Liver (tissue), 9 donors: ENCODE measurements around the gene CEP135. TPM values are rescaled to one million over a fixed set of nuclear protein-coding genes. Genes with fewer than 3 reads are reported as not detected.

ENCODE experiments used
- DNase-seq: peaks from one replicate; pipeline ENCODE4 v3.0.0-alpha.2; 2017; ENCODE audit warnings: low spot score
- H3K27ac ChIP-seq, 2 donors: one replicate each; pipeline ENCODE4 v1.7.0; 2013; ENCODE audit warnings: inconsistent platforms in 2 of 2, low read length in 2 of 2, control low read depth in 1 of 2, low read depth in 1 of 2, mild to moderate bottlenecking in 1 of 2
- H3K27me3 ChIP-seq, 4 donors: one replicate each; pipeline versions ENCODE4 v1.6.1 to v1.7.0; 2013; ENCODE audit warnings: low read length in 3 of 4, inconsistent platforms in 1 of 4, mild to moderate bottlenecking in 1 of 4, moderate library complexity in 1 of 4; ENCODE audit not compliant: control insufficient read depth in 4 of 4, insufficient read depth in 4 of 4
- H3K36me3 ChIP-seq, 4 donors: one replicate each; pipeline versions ENCODE4 v1.6.1 to v1.7.0; 2013; ENCODE audit warnings: low read length in 3 of 4, mild to moderate bottlenecking in 3 of 4, low read depth in 1 of 4, moderate library complexity in 1 of 4; ENCODE audit not compliant: control insufficient read depth in 4 of 4, insufficient read depth in 3 of 4
- H3K4me1 ChIP-seq, 4 donors: one replicate each; pipeline versions ENCODE4 v1.6.1 to v1.7.0; 2013; ENCODE audit warnings: low read length in 3 of 4, mild to moderate bottlenecking in 3 of 4, moderate library complexity in 1 of 4; ENCODE audit not compliant: control insufficient read depth in 4 of 4, insufficient read depth in 4 of 4
- H3K4me3 ChIP-seq, 3 donors: one replicate each; pipeline versions ENCODE4 v1.6.1 to v1.7.0; 2013; ENCODE audit warnings: low read length in 3 of 3, control low read depth in 1 of 3, low read depth in 1 of 3, mild to moderate bottlenecking in 1 of 3
- H3K9ac ChIP-seq, 2 donors: one replicate each; pipeline ENCODE4 v1.7.0; 2013; ENCODE audit warnings: low read length in 2 of 2, mild to moderate bottlenecking in 2 of 2, moderate library complexity in 2 of 2, control low read depth in 1 of 2, low read depth in 1 of 2
- H3K9me3 ChIP-seq, 4 donors: one replicate each; pipeline versions ENCODE4 v1.6.1 to v1.7.0; 2013; ENCODE audit warnings: low read length in 3 of 4; ENCODE audit not compliant: control insufficient read depth in 4 of 4
- EGR1 ChIP-seq, 2 donors: IDR thresholded peaks; 2 replicates each; pipeline ENCODE4 v1.6.1; 2016 to 2018; ENCODE audit warnings: antibody characterized with exemption in 2 of 2, low read depth in 2 of 2
- GABPA ChIP-seq, 2 donors: IDR thresholded peaks in 1 of 2; conservative IDR thresholded peaks in 1 of 2; 2 replicates each; pipeline ENCODE4 v1.6.1; 2016; ENCODE audit warnings: antibody characterized with exemption in 2 of 2, mild to moderate bottlenecking in 1 of 2, moderate library complexity in 1 of 2
- NR2F2 ChIP-seq: IDR thresholded peaks from 2 replicates; pipeline ENCODE4 v1.6.1; 2016; ENCODE audit warnings: antibody characterized with exemption
- SP1 ChIP-seq: IDR thresholded peaks from 2 replicates; pipeline ENCODE4 v1.6.1; 2018; ENCODE audit warnings: antibody characterized with exemption, mild to moderate bottlenecking
- TAF1 ChIP-seq: conservative IDR thresholded peaks from 2 replicates; pipeline ENCODE4 v1.6.1; 2016; ENCODE audit warnings: antibody characterized with exemption, mild to moderate bottlenecking
- YY1 ChIP-seq: IDR thresholded peaks from 2 replicates; pipeline ENCODE4 v1.6.1; 2016; ENCODE audit warnings: antibody characterized with exemption, mild to moderate bottlenecking
- WGBS: extraction: QIAGEN DNeasy Blood & Tissue Kit; methylation state at CpG from one replicate; pipeline ENCODE4 v1.1.7; 2013; 5-methylcytosine and 5-hydroxymethylcytosine counted together
- polyA plus RNA-seq, 2 donors: library from polyadenylated mRNA; stranded (reverse) in 1 of 2; unstranded in 1 of 2; fragments of 200-250 nt in 1 of 2; fragments of >200 nt in 1 of 2; fragmentation: Nextera tagmentation in 1 of 2; extraction: Ambion mirVana in 1 of 2; gene quantifications; one replicate each; pipeline versions ENCODE4 v1.2.1 to v1.2.3, GENCODE V29; 2013 to 2015
- total RNA-seq, 2 donors: library from RNA; depleted of rRNA; stranded (reverse); fragments of >200 nt; gene quantifications; one replicate each; pipeline ENCODE4 v1.2.3, GENCODE V29; 2014
- TF ChIP-seq, protein P1 (sequence below): IDR thresholded peaks from 2 replicates; pipeline ENCODE4 v1.6.1; 2016; ENCODE audit warnings: antibody characterized with exemption, mild to moderate bottlenecking
- TF ChIP-seq, protein P2 (sequence below): fragments of 150-350 bp; IDR thresholded peaks from 2 replicates; pipeline ENCODE4 v1.5.1; 2017; ENCODE audit warnings: improper control_type of control experiment, low read depth, low read length; ENCODE audit not compliant: missing input control
- donor health status: healthy.
- donor health status: healthy.
- donor health status: healthy.
- donor health status: healthy.
- donor health status: healthy.

CEP135 gene
- total and polyA plus RNA-seq, 4 donors, result 0.47 to 9.8 (median 1.9) TPM

DNA sequence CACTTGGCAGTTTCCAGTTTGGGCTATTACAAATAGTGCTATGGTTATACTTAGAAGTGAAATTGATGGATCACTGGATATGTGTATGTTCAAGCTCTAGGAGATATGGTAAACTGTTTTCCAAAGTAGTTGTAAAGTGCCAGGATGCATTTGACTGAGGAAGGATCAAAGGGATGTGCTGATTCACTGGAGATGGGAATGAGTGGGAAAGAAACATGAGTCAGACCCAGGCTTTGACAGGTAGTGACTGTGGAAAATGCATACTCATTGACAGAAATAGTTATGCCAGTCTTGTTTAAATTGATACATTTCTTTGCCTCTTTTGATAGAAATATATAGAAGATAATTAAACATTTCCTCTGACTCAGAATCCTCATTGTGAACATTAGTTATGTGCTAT is 77.9 kb downstream of the CEP135 start:
- Histone ChIP-seq H3K36me3 (peaks cover 1 to 6% (median 3%) of the 10 kb centered on the region in 4 donors), H3K9me3 (no peaks in the 10 kb centered on the region), H3K4me1 (no peaks in the 10 kb centered on the region), H3K27ac (no peak overlapping the region), H3K27me3 (no peaks in the 10 kb centered on the region), H3K4me3 (no peak overlapping the region), H3K9ac (no peak overlapping the region)
- TF ChIP-seq, protein P1, sequence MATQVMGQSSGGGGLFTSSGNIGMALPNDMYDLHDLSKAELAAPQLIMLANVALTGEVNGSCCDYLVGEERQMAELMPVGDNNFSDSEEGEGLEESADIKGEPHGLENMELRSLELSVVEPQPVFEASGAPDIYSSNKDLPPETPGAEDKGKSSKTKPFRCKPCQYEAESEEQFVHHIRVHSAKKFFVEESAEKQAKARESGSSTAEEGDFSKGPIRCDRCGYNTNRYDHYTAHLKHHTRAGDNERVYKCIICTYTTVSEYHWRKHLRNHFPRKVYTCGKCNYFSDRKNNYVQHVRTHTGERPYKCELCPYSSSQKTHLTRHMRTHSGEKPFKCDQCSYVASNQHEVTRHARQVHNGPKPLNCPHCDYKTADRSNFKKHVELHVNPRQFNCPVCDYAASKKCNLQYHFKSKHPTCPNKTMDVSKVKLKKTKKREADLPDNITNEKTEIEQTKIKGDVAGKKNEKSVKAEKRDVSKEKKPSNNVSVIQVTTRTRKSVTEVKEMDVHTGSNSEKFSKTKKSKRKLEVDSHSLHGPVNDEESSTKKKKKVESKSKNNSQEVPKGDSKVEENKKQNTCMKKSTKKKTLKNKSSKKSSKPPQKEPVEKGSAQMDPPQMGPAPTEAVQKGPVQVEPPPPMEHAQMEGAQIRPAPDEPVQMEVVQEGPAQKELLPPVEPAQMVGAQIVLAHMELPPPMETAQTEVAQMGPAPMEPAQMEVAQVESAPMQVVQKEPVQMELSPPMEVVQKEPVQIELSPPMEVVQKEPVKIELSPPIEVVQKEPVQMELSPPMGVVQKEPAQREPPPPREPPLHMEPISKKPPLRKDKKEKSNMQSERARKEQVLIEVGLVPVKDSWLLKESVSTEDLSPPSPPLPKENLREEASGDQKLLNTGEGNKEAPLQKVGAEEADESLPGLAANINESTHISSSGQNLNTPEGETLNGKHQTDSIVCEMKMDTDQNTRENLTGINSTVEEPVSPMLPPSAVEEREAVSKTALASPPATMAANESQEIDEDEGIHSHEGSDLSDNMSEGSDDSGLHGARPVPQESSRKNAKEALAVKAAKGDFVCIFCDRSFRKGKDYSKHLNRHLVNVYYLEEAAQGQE, result no peak
- TF ChIP-seq, protein P2, sequence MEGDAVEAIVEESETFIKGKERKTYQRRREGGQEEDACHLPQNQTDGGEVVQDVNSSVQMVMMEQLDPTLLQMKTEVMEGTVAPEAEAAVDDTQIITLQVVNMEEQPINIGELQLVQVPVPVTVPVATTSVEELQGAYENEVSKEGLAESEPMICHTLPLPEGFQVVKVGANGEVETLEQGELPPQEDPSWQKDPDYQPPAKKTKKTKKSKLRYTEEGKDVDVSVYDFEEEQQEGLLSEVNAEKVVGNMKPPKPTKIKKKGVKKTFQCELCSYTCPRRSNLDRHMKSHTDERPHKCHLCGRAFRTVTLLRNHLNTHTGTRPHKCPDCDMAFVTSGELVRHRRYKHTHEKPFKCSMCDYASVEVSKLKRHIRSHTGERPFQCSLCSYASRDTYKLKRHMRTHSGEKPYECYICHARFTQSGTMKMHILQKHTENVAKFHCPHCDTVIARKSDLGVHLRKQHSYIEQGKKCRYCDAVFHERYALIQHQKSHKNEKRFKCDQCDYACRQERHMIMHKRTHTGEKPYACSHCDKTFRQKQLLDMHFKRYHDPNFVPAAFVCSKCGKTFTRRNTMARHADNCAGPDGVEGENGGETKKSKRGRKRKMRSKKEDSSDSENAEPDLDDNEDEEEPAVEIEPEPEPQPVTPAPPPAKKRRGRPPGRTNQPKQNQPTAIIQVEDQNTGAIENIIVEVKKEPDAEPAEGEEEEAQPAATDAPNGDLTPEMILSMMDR, result no peak
- DNase-seq, result no peak

DNA sequence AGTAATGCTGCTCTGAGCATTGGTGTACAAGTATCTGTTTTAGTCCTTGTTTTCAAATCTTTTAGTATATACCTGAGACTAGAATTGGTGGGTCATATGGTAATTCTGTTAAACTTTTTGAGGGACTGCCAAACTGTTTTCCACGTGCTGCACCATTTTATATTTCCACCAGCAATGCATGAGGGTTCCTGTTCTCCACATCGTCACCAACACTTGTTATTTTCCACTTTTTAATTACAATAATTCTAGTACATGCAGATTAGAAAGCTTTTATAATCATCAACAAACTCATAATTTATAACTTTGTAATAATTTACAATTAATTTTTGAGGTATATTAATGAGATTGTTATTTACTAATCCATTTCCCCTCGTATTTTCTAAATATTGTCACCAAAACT is 79.4 kb downstream of the CEP135 start:
- DNase-seq, result no peak
- H3K27me3 ChIP-seq, result no peaks in the 10 kb centered on the region
- H3K9ac ChIP-seq, result no peak overlapping the region
- no peak overlapping the region for H3K27ac ChIP-seq
- no peak for TF ChIP-seq YY1
- no peak for TF ChIP-seq EGR1 (IDR thresholded peaks at IDR 0.05; ENCODE audit: low read depth in 2 of 2)
- TF ChIP-seq TAF1, result no peak
- TF ChIP-seq, protein P1, result no peak
- no peak for TF ChIP-seq SP1
- H3K4me1 ChIP-seq, result no peaks in the 10 kb centered on the region
- no peaks in the 10 kb centered on the region for H3K9me3 ChIP-seq
- WGBS, result 97% methylated on average over 3 of the region's 3 CpGs
- peaks cover 1 to 6% (median 3%) of the 10 kb centered on the region in 4 donors for H3K36me3 ChIP-seq
- no peak overlapping the region for H3K4me3 ChIP-seq

DNA sequence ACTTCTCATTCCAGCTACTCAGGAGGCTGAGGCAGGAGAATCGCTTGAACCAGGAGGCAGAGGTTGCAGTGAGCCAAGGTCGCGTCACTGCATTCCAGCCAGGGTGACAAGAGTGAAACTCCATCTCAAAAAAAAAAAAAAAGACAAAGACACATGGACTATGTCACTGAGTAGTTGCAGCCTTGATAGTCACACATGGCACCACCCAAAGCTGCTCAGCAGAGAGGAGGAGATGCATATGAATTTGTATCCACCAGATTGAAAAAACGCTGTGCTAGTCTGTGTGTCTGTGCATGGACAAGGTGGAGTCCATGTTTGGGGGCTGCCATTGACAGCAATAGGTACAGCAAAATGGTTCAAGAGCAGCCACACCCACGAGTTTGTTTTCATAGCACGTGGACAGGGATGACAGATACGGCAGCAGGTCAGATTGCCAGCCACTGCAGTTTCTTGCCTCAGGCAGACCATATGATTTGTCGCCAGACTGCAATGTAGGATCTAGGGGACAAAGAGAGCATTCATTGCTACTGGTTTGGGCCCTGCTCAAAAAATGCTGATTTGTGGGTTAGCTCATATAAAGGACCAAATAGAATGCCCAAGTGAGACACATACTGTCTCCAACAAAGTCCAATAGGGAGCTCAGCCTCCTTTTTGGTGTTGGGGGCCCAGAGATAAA is 89.9 kb downstream of the CEP135 start:
- no peaks in the 10 kb centered on the region for H3K4me1 ChIP-seq
- no peak for TF ChIP-seq SP1
- TF ChIP-seq, protein P1, result no peak
- TF ChIP-seq GABPA (IDR thresholded peaks at IDR 0.05 in 1 of 2, conservative IDR thresholded peaks at IDR 0.05 in 1 of 2), result no peak
- TF ChIP-seq NR2F2, result no peak
- H3K36me3 ChIP-seq, result no peaks in the 10 kb centered on the region
- H3K9ac ChIP-seq, result no peak overlapping the region
- no peaks in the 10 kb centered on the region for H3K27me3 ChIP-seq
- DNase-seq, result no peak
- H3K9me3 ChIP-seq, result no peaks in the 10 kb centered on the region
- no peak overlapping the region for H3K4me3 ChIP-seq
- 82% methylated on average over 8 of the region's 8 CpGs for WGBS
- H3K27ac ChIP-seq, result no peak overlapping the region
